Myometrial cell (primary cell): Measurements from ENCODE around the gene RHOV. TPM values are rescaled to one million over a fixed set of nuclear protein-coding genes. Genes with fewer than 3 reads are reported as not detected.

ENCODE experiments used
- total RNA-seq: library from RNA; depleted of rRNA; stranded (reverse); fragments of >200 nt; gene quantifications from 2 replicates; pipeline ENCODE4 v1.2.3, GENCODE V29; 2015

Gene RHOV, protein sequence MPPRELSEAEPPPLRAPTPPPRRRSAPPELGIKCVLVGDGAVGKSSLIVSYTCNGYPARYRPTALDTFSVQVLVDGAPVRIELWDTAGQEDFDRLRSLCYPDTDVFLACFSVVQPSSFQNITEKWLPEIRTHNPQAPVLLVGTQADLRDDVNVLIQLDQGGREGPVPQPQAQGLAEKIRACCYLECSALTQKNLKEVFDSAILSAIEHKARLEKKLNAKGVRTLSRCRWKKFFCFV
- total RNA-seq, result not detected in 2 replicates

DNA sequence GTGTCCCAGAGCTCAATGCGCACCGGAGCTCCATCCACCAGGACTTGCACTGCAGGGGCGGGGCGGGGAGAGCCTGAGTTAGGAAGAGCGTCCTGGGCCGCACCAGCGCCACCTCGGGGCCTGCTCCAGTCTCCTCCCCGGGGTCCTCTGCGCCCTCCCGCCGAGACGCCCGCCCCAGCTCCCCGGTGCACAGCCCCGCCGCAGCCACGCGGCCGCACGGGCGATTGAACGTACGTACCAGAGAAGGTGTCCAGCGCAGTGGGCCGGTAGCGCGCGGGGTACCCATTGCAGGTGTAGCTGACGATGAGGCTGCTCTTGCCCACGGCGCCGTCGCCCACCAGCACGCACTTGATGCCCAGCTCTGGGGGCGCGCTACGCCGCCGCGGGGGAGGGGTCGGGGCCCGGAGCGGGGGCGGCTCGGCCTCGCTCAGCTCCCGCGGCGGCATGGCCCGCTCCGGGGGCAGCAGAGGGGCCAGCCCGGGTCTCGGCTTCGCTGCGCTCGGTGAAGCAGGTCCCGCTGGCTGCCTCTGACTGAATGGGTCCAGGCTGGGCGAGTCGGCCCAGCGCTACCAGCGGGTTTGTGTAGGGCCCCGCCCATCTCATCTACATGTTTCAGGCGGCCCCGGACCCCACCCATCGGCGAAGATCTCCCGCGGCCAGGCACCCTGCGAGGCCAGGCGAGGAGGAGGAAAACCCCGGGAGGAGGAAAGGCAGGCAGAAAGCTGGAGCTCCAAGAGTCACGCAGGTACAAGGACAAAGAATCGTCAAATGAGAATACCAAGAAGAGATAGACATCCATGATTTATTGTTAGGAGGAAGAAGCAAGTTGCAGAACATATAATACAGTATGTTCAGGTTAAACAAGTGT, at the start of gene RHOV:
RHOV (minus strand) TSS at position 541 of the 868 bp plus-strand sequence; CDS start at position 446, 95 bp downstream.

DNA sequence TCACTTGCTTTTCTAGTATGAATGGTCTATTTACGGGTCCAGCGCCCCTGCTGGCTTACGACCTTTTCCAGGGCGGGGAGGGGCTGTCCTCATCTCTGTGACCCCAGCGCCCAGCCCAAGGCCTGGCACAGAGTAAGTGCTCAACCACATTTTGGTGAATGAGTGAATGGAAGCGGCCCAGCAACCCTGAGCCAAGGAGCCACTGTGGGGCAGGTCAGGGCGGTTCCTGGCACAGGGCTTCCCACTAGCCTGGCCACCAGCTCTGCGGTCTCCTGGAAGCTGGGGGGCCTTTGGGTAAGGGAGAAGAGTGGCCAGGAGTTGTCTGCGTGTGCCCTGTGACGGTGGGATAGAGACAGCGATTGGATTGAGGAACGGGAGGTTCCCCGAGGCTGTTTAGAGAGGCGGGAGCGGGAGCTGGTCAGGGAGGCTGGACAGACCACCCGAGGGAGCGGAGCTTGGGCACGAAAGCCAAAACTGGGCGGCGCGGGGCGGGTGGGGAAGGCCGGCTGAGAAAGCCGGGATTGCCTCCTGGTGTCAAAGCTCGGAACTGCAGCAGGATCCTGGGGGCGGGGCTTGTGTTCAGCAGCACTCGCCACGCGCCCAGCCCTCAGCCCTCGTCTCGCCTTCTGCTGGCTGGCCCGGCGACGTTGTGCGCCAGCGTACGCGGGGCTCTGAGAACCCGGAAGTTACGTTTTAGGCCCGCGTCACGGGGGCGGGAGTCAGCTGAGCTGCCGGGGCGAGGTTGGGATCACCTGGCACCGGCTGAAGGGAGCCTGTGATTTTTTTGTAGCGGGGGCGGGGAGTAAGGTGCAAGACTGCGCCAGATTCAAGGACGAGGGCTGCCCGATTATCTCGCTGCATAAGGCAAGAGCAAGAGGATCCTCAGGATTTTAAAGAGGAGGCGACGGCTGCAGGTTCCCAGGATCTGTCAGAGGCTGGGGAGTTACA, 20.0 kb upstream of the RHOV start, which contains the start of gene VPS18:
VPS18 (plus strand) TSS at position 718 of the 948 bp plus-strand sequence. CDS start 319 bp downstream, outside the sequence.

DNA sequence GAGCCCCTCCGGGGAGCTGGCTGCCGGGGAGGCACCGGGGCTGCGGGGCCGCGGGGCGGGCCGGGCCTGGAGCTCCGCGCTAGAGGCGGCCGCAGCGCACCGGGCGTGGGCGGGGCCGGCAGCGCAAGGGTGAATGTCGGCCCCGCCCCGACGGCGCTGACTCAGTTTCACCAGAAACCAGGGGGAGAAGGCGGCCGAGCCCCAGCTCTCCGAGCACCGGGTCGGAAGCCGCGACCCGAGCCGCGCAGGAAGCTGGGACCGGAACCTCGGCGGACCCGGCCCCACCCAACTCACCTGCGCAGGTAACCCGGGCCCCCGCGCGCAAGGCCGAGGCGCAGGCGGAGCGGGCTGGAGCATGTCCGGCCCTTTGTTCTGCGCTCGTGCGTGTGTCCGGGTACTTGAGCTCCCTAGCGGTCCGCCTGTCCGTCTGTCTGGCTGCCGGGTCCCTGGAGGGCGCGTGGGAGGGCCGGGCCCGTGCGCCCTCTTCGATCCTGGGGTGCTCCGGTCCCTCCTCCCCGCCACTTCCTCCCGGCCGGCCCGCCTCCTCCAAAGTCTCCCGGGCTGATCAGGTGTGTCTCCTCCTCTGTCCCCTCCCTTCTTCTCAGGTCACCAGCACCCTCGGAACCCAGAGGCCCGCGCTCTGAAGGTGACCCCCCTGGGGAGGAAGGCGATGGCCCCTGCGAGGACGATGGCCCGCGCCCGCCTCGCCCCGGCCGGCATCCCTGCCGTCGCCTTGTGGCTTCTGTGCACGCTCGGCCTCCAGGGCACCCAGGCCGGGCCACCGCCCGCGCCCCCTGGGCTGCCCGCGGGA, 29.9 kb downstream of the RHOV start, which contains the start of gene SPINT1:
SPINT1 (plus strand) TSS at position 164 of the 811 bp plus-strand sequence; CDS start at position 671, 507 bp downstream.

DNA sequence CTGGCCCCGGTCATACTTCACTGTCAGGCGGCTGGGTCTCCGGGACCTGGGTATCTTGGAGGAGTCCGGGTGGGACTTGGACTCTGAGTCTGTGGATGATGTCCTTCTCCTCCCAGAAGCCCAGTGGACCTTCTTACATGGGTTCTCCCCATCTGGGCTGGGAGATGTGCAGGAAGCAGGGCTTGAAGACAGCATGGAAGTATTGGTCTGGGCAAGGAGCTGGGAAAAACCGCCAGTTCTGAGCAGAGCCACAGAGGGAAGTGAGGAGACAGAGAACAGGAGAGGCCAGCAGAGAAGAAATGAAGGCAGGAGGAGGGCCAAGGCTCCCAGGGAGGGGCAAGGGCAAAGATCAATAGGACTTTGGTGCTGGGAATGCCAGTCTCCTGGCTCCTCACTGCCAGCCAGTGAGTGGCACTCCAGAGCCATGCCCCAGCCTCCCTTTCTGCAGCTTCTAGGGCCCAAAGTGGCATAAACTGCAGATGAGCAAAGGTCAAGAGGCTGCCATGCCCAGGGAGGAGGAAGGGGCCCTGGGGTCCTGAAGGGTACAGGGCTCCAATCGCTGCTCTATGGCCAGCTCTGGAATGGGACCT, 45.5 kb downstream of the RHOV start, which contains the start of gene PPP1R14D:
PPP1R14D (minus strand) TSS at position 262 of the 590 bp plus-strand sequence; CDS start at position 195, 67 bp downstream.

Other genes with a start within 250 kb of the RHOV start
- gene RAD51, start 179.1 kb downstream of the RHOV start, total RNA-seq, result 5.5 and 6.3 TPM in 2 replicates
- 21.1 and 23.4 TPM in 2 replicates for gene RMDN3, start 119.0 kb downstream of the RHOV start, total RNA-seq
- 3.5 and 23.4 TPM in 2 replicates for gene GCHFR, start 110.2 kb downstream of the RHOV start, total RNA-seq
- gene C15orf62, start 104.3 kb downstream of the RHOV start, total RNA-seq, result under 0.01 and 0.18 TPM in 2 replicates
- gene ZFYVE19, start 67.1 kb downstream of the RHOV start, total RNA-seq, result 33.0 and 49.9 TPM in 2 replicates
- gene DNAJC17, start 66.8 kb downstream of the RHOV start, total RNA-seq, result 28.0 and 65.2 TPM in 2 replicates
- gene PPP1R14D, start 45.5 kb downstream of the RHOV start, total RNA-seq, result not detected in 2 replicates
- 8.4 and 9.0 TPM in 2 replicates for gene SPINT1, start 30.2 kb downstream of the RHOV start, total RNA-seq
- 32.1 and 32.9 TPM in 2 replicates for gene VPS18, start 20.2 kb upstream of the RHOV start, total RNA-seq
- under 0.01 and 0.58 TPM in 2 replicates for gene DLL4, start 55.1 kb upstream of the RHOV start, total RNA-seq
- 42.7 and 71.1 TPM in 2 replicates for gene CHAC1, start 79.2 kb upstream of the RHOV start, total RNA-seq
- gene INO80, start 242.0 kb upstream of the RHOV start, total RNA-seq, result 12.7 and 18.3 TPM in 2 replicates